Hematopoietic multipotent progenitor cell treated with erythropoietin and hydrocortisone succinate and interleukin-3 and kit ligand, for 8 days (in vitro differentiated cells): ENCODE data around the gene CNTN3.

Experiments
- DNase-seq: peaks from one replicate; pipeline ENCODE4 v3.0.0-alpha.2; 2015

Gene CNTN3

GRCh38 chr3:74607803-74608202 is 6.7 kb downstream of the CNTN3 start:
- DNase-seq: no peak

GRCh38 chr3:74606996-74607395 is 7.5 kb downstream of the CNTN3 start:
- DNase-seq: no peak

- DNase-seq: no peak
These were observed 9.0 kb downstream of the CNTN3 start for GRCh38 chr3:74605437-74605836.

- no peak for DNase-seq
These were observed 11.2 kb downstream of the CNTN3 start for GRCh38 chr3:74603292-74603691.

- DNase-seq: no peak
These were observed 12.0 kb downstream of the CNTN3 start for GRCh38 chr3:74602471-74602870.

GRCh38 chr3:74601793-74602192 is 12.7 kb downstream of the CNTN3 start:
- no peak for DNase-seq

GRCh38 chr3:74599564-74599963 is 14.9 kb downstream of the CNTN3 start:
- no peak for DNase-seq

- DNase-seq: no peak
These were observed 21.3 kb downstream of the CNTN3 start for GRCh38 chr3:74593152-74593551.

- DNase-seq: no peak
These were observed 22.1 kb downstream of the CNTN3 start for GRCh38 chr3:74592359-74592758.

- no peak for DNase-seq
These were observed 22.5 kb downstream of the CNTN3 start for GRCh38 chr3:74591946-74592345.

- no peak for DNase-seq
These were observed 23.1 kb downstream of the CNTN3 start for GRCh38 chr3:74591342-74591741.

- DNase-seq: no peak
These were observed 23.7 kb downstream of the CNTN3 start for GRCh38 chr3:74590620-74591262.

- DNase-seq: no peak
These were observed 29.7 kb downstream of the CNTN3 start for GRCh38 chr3:74584782-74585181.

- DNase-seq: no peak
These were observed 31.5 kb downstream of the CNTN3 start for GRCh38 chr3:74582982-74583381.

- no peak for DNase-seq
These were observed 38.6 kb downstream of the CNTN3 start for GRCh38 chr3:74575857-74576256.

GRCh38 chr3:74571118-74571517 is 43.3 kb downstream of the CNTN3 start:
- DNase-seq: no peak
